ENCODE data around the gene CNN3. TPM values are rescaled to one million over a fixed set of nuclear protein-coding genes. Genes with fewer than 3 reads are reported as not detected.

The CNN3 gene
- total RNA-seq, 1 experiment from 2014 or later, result 183 TPM

DNA sequence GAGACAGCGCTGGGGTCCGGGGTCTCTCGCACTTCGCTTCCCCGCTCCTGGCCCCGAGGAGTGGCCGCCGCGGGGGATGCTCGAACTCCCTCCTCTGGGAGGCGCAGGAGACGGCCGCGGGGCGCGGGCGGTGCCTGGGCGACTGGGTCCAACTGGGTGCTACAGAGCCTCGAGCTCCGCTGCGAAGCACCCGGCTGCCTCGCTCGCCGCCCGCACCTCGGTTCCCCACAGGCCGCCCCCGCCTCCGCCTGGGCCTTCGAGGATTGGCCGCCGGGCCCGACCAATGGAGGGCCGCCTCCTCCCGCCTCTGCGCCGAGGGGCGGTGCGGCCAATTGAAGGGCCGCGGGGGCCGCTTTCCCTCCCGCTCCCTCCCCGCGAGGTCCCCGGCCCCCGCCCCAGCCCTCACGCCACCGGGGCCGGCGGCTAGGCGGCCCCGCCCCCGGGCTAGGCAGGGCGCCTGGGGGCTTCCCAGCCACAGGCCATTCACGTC, at the start of gene CNN3 (continued):
- TF ChIP-seq, protein P1, sequence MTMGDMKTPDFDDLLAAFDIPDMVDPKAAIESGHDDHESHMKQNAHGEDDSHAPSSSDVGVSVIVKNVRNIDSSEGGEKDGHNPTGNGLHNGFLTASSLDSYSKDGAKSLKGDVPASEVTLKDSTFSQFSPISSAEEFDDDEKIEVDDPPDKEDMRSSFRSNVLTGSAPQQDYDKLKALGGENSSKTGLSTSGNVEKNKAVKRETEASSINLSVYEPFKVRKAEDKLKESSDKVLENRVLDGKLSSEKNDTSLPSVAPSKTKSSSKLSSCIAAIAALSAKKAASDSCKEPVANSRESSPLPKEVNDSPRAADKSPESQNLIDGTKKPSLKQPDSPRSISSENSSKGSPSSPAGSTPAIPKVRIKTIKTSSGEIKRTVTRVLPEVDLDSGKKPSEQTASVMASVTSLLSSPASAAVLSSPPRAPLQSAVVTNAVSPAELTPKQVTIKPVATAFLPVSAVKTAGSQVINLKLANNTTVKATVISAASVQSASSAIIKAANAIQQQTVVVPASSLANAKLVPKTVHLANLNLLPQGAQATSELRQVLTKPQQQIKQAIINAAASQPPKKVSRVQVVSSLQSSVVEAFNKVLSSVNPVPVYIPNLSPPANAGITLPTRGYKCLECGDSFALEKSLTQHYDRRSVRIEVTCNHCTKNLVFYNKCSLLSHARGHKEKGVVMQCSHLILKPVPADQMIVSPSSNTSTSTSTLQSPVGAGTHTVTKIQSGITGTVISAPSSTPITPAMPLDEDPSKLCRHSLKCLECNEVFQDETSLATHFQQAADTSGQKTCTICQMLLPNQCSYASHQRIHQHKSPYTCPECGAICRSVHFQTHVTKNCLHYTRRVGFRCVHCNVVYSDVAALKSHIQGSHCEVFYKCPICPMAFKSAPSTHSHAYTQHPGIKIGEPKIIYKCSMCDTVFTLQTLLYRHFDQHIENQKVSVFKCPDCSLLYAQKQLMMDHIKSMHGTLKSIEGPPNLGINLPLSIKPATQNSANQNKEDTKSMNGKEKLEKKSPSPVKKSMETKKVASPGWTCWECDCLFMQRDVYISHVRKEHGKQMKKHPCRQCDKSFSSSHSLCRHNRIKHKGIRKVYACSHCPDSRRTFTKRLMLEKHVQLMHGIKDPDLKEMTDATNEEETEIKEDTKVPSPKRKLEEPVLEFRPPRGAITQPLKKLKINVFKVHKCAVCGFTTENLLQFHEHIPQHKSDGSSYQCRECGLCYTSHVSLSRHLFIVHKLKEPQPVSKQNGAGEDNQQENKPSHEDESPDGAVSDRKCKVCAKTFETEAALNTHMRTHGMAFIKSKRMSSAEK (CRISPR knock-in tag; IDR thresholded peaks at IDR 0.05; ENCODE audit: borderline replicate concordance), result no peak
- TF ChIP-seq EMX1 (CRISPR knock-in tag; IDR thresholded peaks at IDR 0.05) (0 out of 2 replicates have a peak, but pooled peaks have one; percentile 43), OVOL2 (CRISPR knock-in tag; IDR thresholded peaks at IDR 0.05; ENCODE audit: borderline replicate concordance) (no peak; the same call in 1 of the 2 replicates), FOXJ3 (CRISPR knock-in tag; IDR thresholded peaks at IDR 0.05; ENCODE audit: borderline replicate concordance) (no peak), JUN (CRISPR knock-in tag; IDR thresholded peaks at IDR 0.05) (peak; percentile 75), CBFB (CRISPR knock-in tag; IDR thresholded peaks at IDR 0.05; ENCODE audit: low read depth) (no peak), ZNF396 (CRISPR knock-in tag; IDR thresholded peaks at IDR 0.05; ENCODE audit: borderline replicate concordance) (no peak), NFATC4 (CRISPR knock-in tag; IDR thresholded peaks at IDR 0.05) (no peak), KAT7 (CRISPR knock-in tag; IDR thresholded peaks at IDR 0.05; ENCODE audit: borderline replicate concordance) (no peak), NR2C2 (CRISPR knock-in tag; IDR thresholded peaks at IDR 0.05) (peak; percentile 62; the same call in 1 of the 2 replicates), ATF1 (CRISPR knock-in tag; IDR thresholded peaks at IDR 0.05) (no peak), GABPB1 (CRISPR knock-in tag; IDR thresholded peaks at IDR 0.05) (no peak; the same call in 1 of the 2 replicates), SP1 (CRISPR knock-in tag; conservative IDR thresholded peaks at IDR 0.05) (peak; percentile 67), ZNF121 (CRISPR knock-in tag; IDR thresholded peaks at IDR 0.05) (no peak), RORB (CRISPR knock-in tag; IDR thresholded peaks at IDR 0.05) (no peak)
- TF ChIP-seq, protein P2, sequence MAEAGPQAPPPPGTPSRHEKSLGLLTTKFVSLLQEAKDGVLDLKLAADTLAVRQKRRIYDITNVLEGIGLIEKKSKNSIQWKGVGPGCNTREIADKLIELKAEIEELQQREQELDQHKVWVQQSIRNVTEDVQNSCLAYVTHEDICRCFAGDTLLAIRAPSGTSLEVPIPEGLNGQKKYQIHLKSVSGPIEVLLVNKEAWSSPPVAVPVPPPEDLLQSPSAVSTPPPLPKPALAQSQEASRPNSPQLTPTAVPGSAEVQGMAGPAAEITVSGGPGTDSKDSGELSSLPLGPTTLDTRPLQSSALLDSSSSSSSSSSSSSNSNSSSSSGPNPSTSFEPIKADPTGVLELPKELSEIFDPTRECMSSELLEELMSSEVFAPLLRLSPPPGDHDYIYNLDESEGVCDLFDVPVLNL (CRISPR knock-in tag; IDR thresholded peaks at IDR 0.05; ENCODE audit: borderline replicate concordance, low read depth), result no peak
- TF ChIP-seq, protein P3, sequence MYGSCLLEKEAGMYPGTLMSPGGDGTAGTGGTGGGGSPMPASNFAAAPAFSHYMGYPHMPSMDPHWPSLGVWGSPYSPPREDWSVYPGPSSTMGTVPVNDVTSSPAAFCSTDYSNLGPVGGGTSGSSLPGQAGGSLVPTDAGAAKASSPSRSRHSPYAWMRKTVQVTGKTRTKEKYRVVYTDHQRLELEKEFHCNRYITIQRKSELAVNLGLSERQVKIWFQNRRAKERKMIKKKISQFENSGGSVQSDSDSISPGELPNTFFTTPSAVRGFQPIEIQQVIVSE (CRISPR knock-in tag; IDR thresholded peaks at IDR 0.05; ENCODE audit: borderline replicate concordance), result no peak
- TF ChIP-seq, protein P4, sequence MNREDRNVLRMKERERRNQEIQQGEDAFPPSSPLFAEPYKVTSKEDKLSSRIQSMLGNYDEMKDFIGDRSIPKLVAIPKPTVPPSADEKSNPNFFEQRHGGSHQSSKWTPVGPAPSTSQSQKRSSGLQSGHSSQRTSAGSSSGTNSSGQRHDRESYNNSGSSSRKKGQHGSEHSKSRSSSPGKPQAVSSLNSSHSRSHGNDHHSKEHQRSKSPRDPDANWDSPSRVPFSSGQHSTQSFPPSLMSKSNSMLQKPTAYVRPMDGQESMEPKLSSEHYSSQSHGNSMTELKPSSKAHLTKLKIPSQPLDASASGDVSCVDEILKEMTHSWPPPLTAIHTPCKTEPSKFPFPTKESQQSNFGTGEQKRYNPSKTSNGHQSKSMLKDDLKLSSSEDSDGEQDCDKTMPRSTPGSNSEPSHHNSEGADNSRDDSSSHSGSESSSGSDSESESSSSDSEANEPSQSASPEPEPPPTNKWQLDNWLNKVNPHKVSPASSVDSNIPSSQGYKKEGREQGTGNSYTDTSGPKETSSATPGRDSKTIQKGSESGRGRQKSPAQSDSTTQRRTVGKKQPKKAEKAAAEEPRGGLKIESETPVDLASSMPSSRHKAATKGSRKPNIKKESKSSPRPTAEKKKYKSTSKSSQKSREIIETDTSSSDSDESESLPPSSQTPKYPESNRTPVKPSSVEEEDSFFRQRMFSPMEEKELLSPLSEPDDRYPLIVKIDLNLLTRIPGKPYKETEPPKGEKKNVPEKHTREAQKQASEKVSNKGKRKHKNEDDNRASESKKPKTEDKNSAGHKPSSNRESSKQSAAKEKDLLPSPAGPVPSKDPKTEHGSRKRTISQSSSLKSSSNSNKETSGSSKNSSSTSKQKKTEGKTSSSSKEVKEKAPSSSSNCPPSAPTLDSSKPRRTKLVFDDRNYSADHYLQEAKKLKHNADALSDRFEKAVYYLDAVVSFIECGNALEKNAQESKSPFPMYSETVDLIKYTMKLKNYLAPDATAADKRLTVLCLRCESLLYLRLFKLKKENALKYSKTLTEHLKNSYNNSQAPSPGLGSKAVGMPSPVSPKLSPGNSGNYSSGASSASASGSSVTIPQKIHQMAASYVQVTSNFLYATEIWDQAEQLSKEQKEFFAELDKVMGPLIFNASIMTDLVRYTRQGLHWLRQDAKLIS (CRISPR knock-in tag; IDR thresholded peaks at IDR 0.05; ENCODE audit: borderline replicate concordance), result peak; percentile 50; the same call in 1 of the 2 replicates
- TF ChIP-seq, protein P5, sequence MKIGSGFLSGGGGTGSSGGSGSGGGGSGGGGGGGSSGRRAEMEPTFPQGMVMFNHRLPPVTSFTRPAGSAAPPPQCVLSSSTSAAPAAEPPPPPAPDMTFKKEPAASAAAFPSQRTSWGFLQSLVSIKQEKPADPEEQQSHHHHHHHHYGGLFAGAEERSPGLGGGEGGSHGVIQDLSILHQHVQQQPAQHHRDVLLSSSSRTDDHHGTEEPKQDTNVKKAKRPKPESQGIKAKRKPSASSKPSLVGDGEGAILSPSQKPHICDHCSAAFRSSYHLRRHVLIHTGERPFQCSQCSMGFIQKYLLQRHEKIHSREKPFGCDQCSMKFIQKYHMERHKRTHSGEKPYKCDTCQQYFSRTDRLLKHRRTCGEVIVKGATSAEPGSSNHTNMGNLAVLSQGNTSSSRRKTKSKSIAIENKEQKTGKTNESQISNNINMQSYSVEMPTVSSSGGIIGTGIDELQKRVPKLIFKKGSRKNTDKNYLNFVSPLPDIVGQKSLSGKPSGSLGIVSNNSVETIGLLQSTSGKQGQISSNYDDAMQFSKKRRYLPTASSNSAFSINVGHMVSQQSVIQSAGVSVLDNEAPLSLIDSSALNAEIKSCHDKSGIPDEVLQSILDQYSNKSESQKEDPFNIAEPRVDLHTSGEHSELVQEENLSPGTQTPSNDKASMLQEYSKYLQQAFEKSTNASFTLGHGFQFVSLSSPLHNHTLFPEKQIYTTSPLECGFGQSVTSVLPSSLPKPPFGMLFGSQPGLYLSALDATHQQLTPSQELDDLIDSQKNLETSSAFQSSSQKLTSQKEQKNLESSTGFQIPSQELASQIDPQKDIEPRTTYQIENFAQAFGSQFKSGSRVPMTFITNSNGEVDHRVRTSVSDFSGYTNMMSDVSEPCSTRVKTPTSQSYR (CRISPR knock-in tag; IDR thresholded peaks at IDR 0.05), result peak; percentile 72
- TF ChIP-seq, protein P6, sequence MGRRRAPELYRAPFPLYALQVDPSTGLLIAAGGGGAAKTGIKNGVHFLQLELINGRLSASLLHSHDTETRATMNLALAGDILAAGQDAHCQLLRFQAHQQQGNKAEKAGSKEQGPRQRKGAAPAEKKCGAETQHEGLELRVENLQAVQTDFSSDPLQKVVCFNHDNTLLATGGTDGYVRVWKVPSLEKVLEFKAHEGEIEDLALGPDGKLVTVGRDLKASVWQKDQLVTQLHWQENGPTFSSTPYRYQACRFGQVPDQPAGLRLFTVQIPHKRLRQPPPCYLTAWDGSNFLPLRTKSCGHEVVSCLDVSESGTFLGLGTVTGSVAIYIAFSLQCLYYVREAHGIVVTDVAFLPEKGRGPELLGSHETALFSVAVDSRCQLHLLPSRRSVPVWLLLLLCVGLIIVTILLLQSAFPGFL (CRISPR knock-in tag; IDR thresholded peaks at IDR 0.05; ENCODE audit: borderline replicate concordance), result no peak; the same call in 1 of the 2 replicates
- TF ChIP-seq, protein P7, sequence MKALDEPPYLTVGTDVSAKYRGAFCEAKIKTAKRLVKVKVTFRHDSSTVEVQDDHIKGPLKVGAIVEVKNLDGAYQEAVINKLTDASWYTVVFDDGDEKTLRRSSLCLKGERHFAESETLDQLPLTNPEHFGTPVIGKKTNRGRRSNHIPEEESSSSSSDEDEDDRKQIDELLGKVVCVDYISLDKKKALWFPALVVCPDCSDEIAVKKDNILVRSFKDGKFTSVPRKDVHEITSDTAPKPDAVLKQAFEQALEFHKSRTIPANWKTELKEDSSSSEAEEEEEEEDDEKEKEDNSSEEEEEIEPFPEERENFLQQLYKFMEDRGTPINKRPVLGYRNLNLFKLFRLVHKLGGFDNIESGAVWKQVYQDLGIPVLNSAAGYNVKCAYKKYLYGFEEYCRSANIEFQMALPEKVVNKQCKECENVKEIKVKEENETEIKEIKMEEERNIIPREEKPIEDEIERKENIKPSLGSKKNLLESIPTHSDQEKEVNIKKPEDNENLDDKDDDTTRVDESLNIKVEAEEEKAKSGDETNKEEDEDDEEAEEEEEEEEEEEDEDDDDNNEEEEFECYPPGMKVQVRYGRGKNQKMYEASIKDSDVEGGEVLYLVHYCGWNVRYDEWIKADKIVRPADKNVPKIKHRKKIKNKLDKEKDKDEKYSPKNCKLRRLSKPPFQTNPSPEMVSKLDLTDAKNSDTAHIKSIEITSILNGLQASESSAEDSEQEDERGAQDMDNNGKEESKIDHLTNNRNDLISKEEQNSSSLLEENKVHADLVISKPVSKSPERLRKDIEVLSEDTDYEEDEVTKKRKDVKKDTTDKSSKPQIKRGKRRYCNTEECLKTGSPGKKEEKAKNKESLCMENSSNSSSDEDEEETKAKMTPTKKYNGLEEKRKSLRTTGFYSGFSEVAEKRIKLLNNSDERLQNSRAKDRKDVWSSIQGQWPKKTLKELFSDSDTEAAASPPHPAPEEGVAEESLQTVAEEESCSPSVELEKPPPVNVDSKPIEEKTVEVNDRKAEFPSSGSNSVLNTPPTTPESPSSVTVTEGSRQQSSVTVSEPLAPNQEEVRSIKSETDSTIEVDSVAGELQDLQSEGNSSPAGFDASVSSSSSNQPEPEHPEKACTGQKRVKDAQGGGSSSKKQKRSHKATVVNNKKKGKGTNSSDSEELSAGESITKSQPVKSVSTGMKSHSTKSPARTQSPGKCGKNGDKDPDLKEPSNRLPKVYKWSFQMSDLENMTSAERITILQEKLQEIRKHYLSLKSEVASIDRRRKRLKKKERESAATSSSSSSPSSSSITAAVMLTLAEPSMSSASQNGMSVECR (CRISPR knock-in tag; IDR thresholded peaks at IDR 0.05; ENCODE audit: borderline replicate concordance), result peak; percentile 57
